Stimulated activated CD8-positive, alpha-beta memory T cell treated with anti-CD3 and anti-CD28 coated beads, Interleukin-7, amount 100 ng/mL, for 4 hours (primary cell): ENCODE data around the gene VTI1A.
"Not testable (repeated sequence)": the region's sequence is repeated elsewhere in the genome, so short reads cannot be mapped to it uniquely, and the experiment has no call there.

Source experiments
- DNase-seq, 2 donors: peaks; one replicate each; pipeline ENCODE4 v3.0.0-alpha.2; 2020; ENCODE audit warnings: low read depth in 2 of 2

Gene VTI1A

GRCh38 chr10:112721080-112721698 lies 274.2 kb downstream of the VTI1A start:
- no peak for DNase-seq

DNA sequence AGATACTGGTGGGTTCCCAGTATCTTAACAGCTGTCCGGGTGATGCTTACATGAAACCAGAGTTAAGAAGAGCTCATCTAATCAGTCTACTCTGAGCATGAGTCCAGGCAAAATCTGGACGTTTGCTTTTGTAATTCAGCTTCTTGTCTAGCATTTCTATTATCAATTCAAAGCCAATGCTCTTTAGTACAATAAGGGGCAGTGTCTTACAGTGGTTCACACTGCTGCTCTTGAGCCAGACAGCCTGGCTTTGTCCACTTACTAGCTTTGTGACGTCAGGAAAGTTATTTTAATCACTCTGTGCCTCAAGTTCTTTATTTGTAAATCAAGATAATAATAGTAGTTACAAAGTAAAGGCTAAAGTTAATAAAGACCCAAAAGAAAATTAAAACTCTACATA lies 275.7 kb downstream of the VTI1A start:
- no peak for DNase-seq

DNA sequence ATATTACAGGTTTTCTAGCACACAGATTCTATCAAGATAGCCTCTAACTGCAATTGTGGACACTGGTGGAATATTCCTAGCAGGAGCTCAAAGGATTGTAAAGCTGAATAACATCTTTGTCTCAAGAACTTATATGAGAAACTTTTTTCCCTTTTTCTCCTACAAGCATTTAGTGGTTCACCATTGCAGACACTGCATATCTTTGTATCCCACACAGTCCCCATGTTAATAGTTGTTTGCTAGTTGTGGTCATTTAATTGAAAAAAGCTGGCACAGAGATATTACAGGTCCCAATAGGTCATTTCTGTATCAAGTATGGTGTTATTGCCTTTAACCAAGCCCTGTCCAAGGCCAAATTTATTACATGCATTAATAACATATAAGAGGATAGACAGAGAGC lies 276.9 kb downstream of the VTI1A start:
- no peak for DNase-seq

DNA sequence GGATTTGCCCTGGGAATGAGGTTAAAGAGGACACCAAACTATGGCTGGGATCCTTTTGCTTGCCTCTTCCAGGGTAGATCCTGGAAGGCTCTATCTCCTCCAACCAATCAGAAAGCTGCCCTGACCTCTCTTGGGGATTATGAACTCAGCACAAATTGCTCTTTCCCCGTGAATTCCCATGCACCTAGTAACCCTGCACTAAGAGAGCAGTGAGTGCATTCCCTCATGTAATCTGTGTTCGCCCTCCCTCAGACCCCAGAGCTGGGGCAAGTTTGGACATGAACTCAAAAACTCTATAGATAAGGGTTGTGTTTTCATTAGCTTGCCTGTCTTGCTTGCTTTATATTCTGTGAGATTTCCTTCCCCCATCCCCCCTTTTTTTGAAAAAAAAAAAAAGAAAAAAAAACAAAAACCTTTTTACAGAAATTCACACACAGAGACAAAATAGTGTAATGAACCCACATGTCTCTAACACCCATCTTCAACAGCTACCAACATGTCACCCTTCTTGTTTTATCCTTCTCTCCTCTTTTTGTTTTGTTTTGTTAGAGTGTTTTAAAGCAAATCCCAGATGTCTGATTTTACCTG lies 277.5 kb downstream of the VTI1A start:
- no peak for DNase-seq

DNA sequence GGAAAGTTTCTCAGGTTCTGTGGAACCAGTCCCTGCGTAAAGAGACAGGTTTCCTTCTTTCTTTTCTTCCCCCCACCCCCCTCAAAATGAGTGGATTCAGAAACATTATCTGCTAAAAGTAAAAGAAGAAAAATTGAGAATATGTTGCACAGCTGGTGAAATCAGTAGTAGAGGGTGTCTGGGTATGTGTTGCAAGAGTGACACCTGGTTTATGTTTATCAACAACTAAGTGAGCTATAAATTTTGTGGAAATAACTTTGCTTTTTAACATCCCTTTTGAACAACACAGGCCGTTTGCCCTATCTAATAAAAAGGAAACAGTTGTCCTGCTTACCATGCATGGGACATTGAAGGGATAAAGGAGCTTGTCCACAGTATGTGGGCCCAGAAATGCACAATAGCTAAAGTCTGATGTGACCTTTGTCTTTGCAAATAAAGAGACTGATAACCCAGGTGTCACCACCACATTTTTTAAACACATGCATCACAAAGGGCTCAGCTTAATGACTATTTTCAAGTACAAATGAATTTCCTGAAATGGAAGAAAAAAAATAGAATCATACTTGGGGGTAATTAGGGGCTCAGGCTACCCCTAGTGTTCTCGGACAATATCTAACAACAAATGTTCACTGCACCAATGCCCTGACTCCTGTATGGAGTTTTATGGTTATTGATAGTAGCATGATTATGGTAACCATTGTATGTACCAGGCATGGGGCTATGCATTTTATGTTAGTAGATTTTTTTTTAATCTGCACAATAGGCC lies 281.3 kb downstream of the VTI1A start:
- DNase-seq = no peak

DNA sequence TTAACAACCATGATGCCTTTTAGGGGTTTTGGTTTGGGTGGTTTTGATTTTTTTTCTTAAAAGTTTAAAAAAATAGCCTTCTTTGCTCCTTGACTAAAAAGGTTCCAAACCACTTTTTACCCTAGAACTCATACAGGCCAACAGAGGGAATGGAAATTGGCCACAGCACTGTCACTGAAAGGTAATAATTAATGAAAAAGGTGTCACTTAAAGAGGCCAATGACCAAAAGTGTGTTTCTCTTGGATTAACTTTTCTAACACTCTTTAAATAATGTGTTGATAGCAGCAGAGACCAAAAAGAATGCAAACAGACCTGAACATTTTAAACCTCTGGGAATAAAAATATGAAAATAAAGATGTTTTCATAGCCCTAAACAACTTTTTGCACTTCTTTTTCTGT lies 282.0 kb downstream of the VTI1A start:
- no peak for DNase-seq

- not testable (repeated sequence) for DNase-seq
Observed at GRCh38 chr10:112731450-112731849, 284.4 kb downstream of the VTI1A start.

- DNase-seq = no peak
Observed at GRCh38 chr10:112732277-112732921, 285.4 kb downstream of the VTI1A start.

DNA sequence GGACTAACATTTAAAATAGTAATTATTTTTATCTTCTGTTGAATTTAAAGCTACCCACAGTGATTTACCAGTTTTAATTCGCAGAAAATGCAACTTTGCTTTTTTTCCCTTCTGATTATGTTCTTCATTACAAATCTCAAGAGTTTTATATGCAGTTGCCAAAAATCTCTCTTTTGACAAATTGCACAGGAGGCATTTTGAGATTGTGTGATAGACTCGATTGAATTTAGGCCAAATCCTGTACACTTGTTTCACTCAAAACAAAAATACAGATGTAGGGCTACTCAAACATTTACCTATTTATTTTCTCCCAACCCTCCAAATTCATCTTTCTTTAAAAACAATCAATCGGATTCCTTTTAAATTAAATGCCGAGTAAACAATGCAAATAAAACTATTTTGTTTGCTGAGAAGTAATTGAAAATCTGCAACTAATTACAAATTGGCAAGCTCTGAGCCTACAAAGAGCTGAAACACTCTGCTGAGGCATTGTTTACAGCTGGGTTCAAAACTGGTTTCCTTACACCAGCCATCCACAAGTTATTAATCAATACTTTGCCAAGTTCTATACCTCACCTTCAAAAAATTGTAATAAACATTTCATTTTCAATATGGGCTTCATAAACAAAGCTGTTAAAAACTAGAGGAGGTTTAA lies 288.2 kb downstream of the VTI1A start:
- no peak for DNase-seq

DNA sequence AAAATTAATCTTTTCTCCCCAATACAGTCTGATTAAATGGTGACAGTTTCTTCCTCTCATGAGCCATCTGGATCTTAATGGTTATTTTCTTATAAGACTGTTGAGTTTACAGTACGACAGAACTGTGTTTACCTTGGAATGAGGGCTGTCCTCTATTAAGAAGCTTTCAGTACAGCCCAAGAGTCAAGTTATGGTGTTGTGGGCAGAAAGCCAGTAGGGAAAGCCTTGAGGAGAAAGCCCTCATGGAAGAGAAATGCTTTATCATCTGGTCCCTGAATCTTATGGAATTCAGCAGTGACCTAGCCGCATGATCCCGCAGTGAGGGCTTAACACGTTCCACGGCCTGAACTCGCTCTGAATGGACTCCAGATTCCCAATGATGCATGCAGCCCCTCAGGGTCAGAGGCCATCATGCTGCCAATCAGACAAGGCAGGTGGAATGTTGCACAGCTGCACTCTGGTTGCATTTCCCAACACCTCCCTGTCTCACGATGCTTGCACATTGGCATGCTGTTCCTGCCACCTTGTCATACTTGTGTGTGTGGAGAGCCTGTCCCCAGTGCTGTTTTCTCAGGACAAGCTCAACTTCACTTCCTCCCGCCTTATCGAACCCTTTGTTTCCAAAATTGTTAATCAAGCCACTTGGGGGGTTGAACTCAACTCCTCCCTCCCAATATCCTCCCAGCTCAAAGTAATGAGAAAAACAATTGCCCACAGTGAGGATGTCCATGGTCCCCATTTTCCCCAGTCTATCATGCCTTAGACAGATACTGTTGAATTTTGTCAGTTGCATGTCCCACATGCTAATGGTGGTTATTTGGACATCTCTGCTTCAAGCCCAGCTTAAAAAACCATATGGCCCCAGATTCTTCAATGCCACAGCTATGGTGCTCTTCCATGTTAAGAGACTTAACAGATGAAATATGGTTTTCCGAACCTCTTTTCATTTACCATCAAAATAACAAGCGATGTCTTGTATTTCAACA lies 291.9 kb downstream of the VTI1A start:
- DNase-seq = no peak

DNA sequence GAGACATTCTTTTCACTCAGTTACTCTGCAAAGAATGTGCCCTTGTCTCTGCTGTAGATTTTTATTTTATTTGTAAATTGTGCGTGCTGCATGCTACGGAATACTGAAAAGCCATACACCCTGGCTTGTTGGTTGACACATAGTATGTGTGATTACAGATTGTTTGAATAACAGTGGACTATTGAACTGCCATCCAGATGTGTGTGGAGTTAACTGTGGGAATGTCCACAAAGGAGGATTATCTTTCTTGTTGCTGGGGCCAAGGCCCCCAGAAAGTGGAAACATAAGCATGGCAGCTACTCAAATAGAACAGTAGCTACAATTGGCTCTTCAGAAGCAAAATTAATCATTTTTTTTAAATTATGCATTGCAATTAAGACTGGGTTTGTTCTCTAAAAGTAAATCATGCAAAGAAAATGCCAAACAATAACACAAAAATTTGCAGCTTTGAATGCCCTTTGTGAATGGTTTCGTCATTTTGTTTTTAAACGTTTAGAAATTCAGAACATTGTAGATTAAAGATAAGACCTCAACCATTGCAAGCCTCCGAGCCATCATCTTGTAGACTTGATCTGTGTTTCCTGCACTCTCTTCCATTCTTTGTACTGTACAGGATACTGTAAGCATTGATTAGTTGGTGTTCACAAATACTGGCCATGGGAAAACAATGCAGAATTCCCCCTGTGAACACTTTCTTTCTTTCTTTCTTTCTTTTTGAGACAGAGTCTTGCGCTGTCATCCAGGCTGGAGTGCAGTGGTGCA lies 292.8 kb downstream of the VTI1A start:
- DNase-seq = no peak

DNA sequence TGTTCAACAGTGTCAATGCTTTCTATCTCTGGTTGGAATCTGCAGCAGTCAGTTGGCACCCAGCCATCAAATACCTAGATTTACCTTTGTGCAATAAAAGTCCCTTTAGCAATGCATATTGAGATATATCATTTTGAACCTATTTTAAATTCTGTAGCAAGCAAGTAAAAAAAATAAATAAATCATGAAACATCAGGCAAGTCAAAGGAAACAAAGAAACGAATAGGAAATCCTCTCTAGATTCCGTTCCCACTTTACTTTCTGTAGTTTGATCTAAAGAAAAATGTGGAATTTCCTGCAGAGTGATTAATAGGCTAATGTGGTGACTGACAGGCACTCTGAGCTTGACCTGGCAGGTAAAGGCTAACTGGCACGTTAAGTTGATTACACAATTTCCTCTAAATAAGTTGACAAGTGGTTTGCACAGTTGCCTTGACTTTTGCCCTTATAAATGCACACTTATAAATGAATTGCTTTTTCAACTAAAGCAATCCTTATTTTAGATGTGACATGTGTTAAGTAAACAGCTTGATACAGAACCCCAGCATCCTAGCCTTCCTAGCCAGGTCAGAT lies 294.9 kb downstream of the VTI1A start:
- no peak for DNase-seq

GRCh38 chr10:112744181-112745096 lies 297.4 kb downstream of the VTI1A start:
- DNase-seq = no peak

- DNase-seq = no peak
Observed at GRCh38 chr10:112746329-112746728, 299.3 kb downstream of the VTI1A start.

GRCh38 chr10:112750427-112751167 lies 303.6 kb downstream of the VTI1A start:
- DNase-seq = no peak

- DNase-seq = no peak
Observed at GRCh38 chr10:112751651-112752050, 304.6 kb downstream of the VTI1A start.

DNA sequence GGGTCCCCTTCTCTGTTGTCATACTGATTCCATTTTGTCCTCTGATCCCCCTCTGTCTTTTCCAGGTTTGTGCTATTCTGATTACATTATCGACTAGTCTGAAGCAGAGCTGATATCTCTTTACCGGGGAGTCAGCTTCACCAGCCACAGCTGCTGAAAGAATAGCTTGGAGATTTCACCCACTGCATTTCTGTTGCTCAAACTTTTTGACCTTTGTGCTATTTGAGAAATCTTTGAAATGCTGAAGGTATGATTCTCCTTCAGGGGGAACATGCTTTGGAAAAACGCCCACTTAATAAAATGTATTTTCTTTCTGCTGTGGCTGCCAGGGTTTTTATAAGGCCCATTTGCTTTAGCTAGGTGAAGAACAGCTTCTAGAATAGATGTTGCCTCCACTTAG lies 305.3 kb downstream of the VTI1A start:
- DNase-seq = no peak

GRCh38 chr10:112753961-112754411 lies 307.0 kb downstream of the VTI1A start:
- no peak for DNase-seq
